ENCODE results near the gene SAMD11. TPM values are rescaled to one million over a fixed set of nuclear protein-coding genes. Genes with fewer than 3 reads are reported as not detected.

Gene SAMD11
- total RNA-seq, 1 experiment from 2014 or later: 11.5 TPM

DNA sequence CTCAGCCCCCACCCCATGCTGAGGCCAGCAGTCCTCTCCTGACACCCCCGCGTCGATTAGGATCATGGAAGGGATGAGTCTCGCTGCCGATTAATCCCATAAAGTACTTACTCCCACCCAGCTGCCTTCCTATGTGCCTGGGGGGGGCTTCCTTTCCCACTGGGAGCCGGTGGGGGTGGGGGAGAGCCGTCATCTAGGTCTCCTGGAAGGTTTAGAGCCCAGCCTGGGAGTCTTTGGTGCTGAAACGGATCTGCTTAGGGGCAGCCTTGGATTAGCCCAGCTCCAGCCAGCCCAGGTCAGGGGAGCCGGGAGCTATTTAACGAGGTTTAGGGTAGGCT is 9.8 kb downstream of the SAMD11 start (continued):
- TF ChIP-seq TCF7L2 (IDR thresholded peaks at IDR 0.05; ENCODE audit: borderline replicate concordance, extremely low read depth, insufficient read depth, insufficient read length): no peak
- TF ChIP-seq RAD21 (IDR thresholded peaks at IDR 0.05; ENCODE audit: low read depth): no peak
- TF ChIP-seq ZFX (IDR thresholded peaks at IDR 0.05): no peak
- no peak for TF ChIP-seq CBX3 (IDR thresholded peaks at IDR 0.05; ENCODE audit: low read depth)
- no peak for TF ChIP-seq YY1 (IDR thresholded peaks at IDR 0.05; ENCODE audit: extremely low read depth, insufficient replicate concordance, low read depth, low read length)

DNA sequence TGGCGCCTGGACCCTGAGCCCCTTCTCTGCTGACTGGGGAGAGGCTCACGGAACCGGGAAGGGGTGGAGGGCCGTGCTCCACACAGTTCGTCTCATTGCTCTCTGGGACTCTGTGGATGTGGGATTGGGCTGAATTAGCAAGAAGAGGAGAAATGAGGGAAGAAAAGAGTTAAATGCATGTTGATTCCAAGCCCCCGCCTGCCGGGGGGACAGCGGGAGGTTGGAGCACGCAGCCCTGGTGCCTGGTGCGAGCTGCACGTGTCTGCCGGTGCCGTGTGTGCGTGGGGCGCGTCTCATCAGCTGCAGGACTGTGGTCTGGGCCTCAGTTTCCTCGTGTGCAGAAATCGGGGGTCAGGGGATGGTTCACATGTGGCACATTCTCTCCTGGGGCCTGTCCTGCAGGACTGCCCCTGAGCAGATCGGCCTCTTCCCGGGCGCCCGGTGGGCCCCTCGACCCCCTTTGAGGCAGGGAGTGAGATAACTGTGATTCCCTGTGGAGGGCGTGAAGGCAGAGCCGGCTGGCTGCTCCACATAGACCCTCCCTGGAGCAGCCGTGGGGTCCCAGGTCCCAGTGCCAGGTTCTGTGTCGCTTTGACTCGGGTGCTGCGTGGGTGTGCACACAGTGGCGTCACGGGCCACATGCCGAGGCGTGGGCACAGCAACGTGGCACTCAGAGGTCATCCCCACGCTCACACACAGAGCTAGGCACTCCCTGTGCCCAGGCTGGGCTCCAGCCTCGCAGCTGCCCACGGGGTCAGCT is 11.4 kb downstream of the SAMD11 start:
- no peak overlapping the region for H2AFZ ChIP-seq (ENCODE audit: low read depth, low read length, poor library complexity, severe bottlenecking)
- intact Hi-C loops (cut with micrococcal nuclease): no loop called here
- CTCF ChIA-PET: no interaction called here
- peaks cover 26 to 35% of the 10 kb centered on the region in 2 experiments for H3K4me1 ChIP-seq (ENCODE audit: control insufficient read depth in 1 of 2, insufficient read depth in 2 of 2, low read length in 2 of 2)
- no peak overlapping the region for H3K9ac ChIP-seq (ENCODE audit: low read length)
- ATAC-seq: no peak
- no peaks in the 10 kb centered on the region for H3K36me3 ChIP-seq (ENCODE audit: control insufficient read depth in 1 of 2, insufficient read depth in 2 of 2, low read length in 2 of 2)
- H3K79me2 ChIP-seq (ENCODE audit: insufficient read depth, low read length): no peaks in the 10 kb centered on the region
- H3K4me3 ChIP-seq (replicated peaks in 1 of 2; ENCODE audit: low read depth in 1 of 2, low read length in 2 of 2): no peak overlapping the region
- no peaks in the 10 kb centered on the region for H3K9me2 ChIP-seq (ENCODE audit: insufficient read depth)
- POLR2A ChIA-PET: no interaction called here
- H4K20me1 ChIP-seq (ENCODE audit: insufficient read depth): no peaks in the 10 kb centered on the region
- H3K27ac ChIP-seq (ENCODE audit: low read depth, low read length): no peak overlapping the region
- DNase-seq (ENCODE audit: low read depth, low spot score): no peak
- RAD21 ChIA-PET (ENCODE audit: low non-redundant PET in 1 of 2, low total read pairs in 2 of 2, uncharacterized antibody in 2 of 2, unreplicated experiment in 2 of 2): no interaction called here
- H3K4me2 ChIP-seq (ENCODE audit: low read length): no peak overlapping the region
- TF ChIP-seq SP1 (IDR thresholded peaks at IDR 0.05; ENCODE audit: low read depth): no peak
- no peak for TF ChIP-seq RAD21 (IDR thresholded peaks at IDR 0.05; ENCODE audit: low read depth)
- TF ChIP-seq, protein P1, sequence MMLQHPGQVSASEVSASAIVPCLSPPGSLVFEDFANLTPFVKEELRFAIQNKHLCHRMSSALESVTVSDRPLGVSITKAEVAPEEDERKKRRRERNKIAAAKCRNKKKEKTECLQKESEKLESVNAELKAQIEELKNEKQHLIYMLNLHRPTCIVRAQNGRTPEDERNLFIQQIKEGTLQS (IDR thresholded peaks at IDR 0.05): no peak
- no peak for TF ChIP-seq EGR1 (IDR thresholded peaks at IDR 0.05; ENCODE audit: low read depth)
- TF ChIP-seq EZH2phosphoT487 (IDR thresholded peaks at IDR 0.05; ENCODE audit: borderline replicate concordance): no peak
- TF ChIP-seq, protein P2, sequence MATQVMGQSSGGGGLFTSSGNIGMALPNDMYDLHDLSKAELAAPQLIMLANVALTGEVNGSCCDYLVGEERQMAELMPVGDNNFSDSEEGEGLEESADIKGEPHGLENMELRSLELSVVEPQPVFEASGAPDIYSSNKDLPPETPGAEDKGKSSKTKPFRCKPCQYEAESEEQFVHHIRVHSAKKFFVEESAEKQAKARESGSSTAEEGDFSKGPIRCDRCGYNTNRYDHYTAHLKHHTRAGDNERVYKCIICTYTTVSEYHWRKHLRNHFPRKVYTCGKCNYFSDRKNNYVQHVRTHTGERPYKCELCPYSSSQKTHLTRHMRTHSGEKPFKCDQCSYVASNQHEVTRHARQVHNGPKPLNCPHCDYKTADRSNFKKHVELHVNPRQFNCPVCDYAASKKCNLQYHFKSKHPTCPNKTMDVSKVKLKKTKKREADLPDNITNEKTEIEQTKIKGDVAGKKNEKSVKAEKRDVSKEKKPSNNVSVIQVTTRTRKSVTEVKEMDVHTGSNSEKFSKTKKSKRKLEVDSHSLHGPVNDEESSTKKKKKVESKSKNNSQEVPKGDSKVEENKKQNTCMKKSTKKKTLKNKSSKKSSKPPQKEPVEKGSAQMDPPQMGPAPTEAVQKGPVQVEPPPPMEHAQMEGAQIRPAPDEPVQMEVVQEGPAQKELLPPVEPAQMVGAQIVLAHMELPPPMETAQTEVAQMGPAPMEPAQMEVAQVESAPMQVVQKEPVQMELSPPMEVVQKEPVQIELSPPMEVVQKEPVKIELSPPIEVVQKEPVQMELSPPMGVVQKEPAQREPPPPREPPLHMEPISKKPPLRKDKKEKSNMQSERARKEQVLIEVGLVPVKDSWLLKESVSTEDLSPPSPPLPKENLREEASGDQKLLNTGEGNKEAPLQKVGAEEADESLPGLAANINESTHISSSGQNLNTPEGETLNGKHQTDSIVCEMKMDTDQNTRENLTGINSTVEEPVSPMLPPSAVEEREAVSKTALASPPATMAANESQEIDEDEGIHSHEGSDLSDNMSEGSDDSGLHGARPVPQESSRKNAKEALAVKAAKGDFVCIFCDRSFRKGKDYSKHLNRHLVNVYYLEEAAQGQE (IDR thresholded peaks at IDR 0.05; ENCODE audit: low read depth): no peak
- TF ChIP-seq, protein P3, sequence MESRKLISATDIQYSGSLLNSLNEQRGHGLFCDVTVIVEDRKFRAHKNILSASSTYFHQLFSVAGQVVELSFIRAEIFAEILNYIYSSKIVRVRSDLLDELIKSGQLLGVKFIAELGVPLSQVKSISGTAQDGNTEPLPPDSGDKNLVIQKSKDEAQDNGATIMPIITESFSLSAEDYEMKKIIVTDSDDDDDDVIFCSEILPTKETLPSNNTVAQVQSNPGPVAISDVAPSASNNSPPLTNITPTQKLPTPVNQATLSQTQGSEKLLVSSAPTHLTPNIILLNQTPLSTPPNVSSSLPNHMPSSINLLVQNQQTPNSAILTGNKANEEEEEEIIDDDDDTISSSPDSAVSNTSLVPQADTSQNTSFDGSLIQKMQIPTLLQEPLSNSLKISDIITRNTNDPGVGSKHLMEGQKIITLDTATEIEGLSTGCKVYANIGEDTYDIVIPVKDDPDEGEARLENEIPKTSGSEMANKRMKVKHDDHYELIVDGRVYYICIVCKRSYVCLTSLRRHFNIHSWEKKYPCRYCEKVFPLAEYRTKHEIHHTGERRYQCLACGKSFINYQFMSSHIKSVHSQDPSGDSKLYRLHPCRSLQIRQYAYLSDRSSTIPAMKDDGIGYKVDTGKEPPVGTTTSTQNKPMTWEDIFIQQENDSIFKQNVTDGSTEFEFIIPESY (IDR thresholded peaks at IDR 0.05; ENCODE audit: extremely low read depth, insufficient replicate concordance, low read length): no peak
- TF ChIP-seq, protein P4, sequence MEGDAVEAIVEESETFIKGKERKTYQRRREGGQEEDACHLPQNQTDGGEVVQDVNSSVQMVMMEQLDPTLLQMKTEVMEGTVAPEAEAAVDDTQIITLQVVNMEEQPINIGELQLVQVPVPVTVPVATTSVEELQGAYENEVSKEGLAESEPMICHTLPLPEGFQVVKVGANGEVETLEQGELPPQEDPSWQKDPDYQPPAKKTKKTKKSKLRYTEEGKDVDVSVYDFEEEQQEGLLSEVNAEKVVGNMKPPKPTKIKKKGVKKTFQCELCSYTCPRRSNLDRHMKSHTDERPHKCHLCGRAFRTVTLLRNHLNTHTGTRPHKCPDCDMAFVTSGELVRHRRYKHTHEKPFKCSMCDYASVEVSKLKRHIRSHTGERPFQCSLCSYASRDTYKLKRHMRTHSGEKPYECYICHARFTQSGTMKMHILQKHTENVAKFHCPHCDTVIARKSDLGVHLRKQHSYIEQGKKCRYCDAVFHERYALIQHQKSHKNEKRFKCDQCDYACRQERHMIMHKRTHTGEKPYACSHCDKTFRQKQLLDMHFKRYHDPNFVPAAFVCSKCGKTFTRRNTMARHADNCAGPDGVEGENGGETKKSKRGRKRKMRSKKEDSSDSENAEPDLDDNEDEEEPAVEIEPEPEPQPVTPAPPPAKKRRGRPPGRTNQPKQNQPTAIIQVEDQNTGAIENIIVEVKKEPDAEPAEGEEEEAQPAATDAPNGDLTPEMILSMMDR (IDR thresholded peaks at IDR 0.05 in 2 of 3, conservative IDR thresholded peaks at IDR 0.05 in 1 of 3; ENCODE audit: borderline replicate concordance in 1 of 3, insufficient read depth in 1 of 3, low read depth in 2 of 3, low read length in 2 of 3): no peak
- TF ChIP-seq SIN3A (IDR thresholded peaks at IDR 0.05; ENCODE audit: low read depth): no peak
- no peak for TF ChIP-seq SRF (IDR thresholded peaks at IDR 0.05; ENCODE audit: low read depth)
- TF ChIP-seq EZH2 (IDR thresholded peaks at IDR 0.05): no peak
- TF ChIP-seq ELF1 (IDR thresholded peaks at IDR 0.05; ENCODE audit: borderline replicate concordance, low read depth): no peak
- TF ChIP-seq ZFX (IDR thresholded peaks at IDR 0.05): no peak
- TF ChIP-seq CEBPB (IDR thresholded peaks at IDR 0.05; ENCODE audit: low read depth): no peak
- no TSS peak for BruUV-seq (replicated peaks)
- H3K27me3 ChIP-seq (ENCODE audit: insufficient read depth, low read length): peaks cover 13% of the 10 kb centered on the region; the same call in 1 of the 2 replicates
- H3K9me3 ChIP-seq (ENCODE audit: control insufficient read depth in 1 of 2, insufficient read depth in 1 of 2, low read depth in 1 of 2, low read length in 2 of 2): no peaks in the 10 kb centered on the region
